MM.1S (cell line): Measurements from ENCODE around the gene HDGF.

Experiments used
- DNase-seq: peaks from one replicate; pipeline ENCODE4 v3.0.0-alpha.2; 2015
- H2AFZ ChIP-seq: fragments of 300-600 bp; sonication (generic); 2 replicates; pipeline ENCODE4 v1.6.0; 2016; ENCODE audit warnings: antibody characterized with exemption, low read length
- H3F3A ChIP-seq: fragments of 300-600 bp; sonication (generic); 2 replicates; pipeline ENCODE4 v1.6.1; 2016; ENCODE audit warnings: mild to moderate bottlenecking, antibody characterized with exemption, low read length, moderate library complexity, mixed read lengths; ENCODE audit not compliant: insufficient read depth
- H3K27ac ChIP-seq: fragments of 300-600 bp; sonication (generic); 2 replicates; pipeline ENCODE4 v1.5.1; 2016; ENCODE audit warnings: mild to moderate bottlenecking, low read length
- H3K27me3 ChIP-seq: fragments of 300-600 bp; sonication (generic); replicated peaks from 2 replicates; pipeline ENCODE4 v1.6.0; 2016; ENCODE audit warnings: low read length; ENCODE audit not compliant: insufficient read depth
- H3K36me3 ChIP-seq: fragments of 300-600 bp; sonication (generic); replicated peaks from 2 replicates; pipeline ENCODE4 v1.6.1; 2016; ENCODE audit warnings: mild to moderate bottlenecking, low read length, mixed read lengths; ENCODE audit not compliant: insufficient read depth
- H3K4me1 ChIP-seq: fragments of 300-600 bp; sonication (generic); 2 replicates; pipeline ENCODE4 v1.6.1; 2016; ENCODE audit warnings: low read length, mixed read lengths
- H3K4me2 ChIP-seq: fragments of 300-600 bp; sonication (generic); 2 replicates; pipeline ENCODE4 v1.6.0; 2016; ENCODE audit warnings: low read depth, low read length
- H3K4me3 ChIP-seq: fragments of 300-600 bp; sonication (generic); 2 replicates; pipeline ENCODE4 v1.5.1; 2016; ENCODE audit warnings: low read length, mixed read lengths
- H3K79me2 ChIP-seq: fragments of 300-600 bp; sonication (generic); 2 replicates; pipeline ENCODE4 v1.6.1; 2016; ENCODE audit warnings: mixed run types, low read length, mixed read lengths
- H3K9ac ChIP-seq: fragments of 300-600 bp; sonication (generic); 2 replicates; pipeline ENCODE4 v1.6.1; 2016; ENCODE audit warnings: low read length, mixed read lengths
- H3K9me2 ChIP-seq: fragments of 300-600 bp; sonication (generic); replicated peaks from 2 replicates; pipeline ENCODE4 v1.6.1; 2016; ENCODE audit warnings: mild to moderate bottlenecking, low read length, mixed read lengths; ENCODE audit not compliant: insufficient read depth
- H3K9me3 ChIP-seq: fragments of 300-600 bp; sonication (generic); replicated peaks from 2 replicates; pipeline ENCODE4 v1.6.1; 2016; ENCODE audit warnings: mild to moderate bottlenecking, low read length, mixed read lengths; ENCODE audit not compliant: insufficient read depth
- H4K20me1 ChIP-seq: fragments of 300-600 bp; sonication (generic); 2 replicates; pipeline ENCODE4 v1.6.1; 2016; ENCODE audit warnings: mild to moderate bottlenecking, low read length, moderate library complexity, mixed read lengths; ENCODE audit not compliant: insufficient read depth
- CTCF ChIP-seq: fragments of 300-600 bp; sonication (generic); IDR thresholded peaks from 2 replicates; pipeline ENCODE4 v1.5.1; 2016; ENCODE audit warnings: antibody characterized with exemption, low read length, mixed read lengths
- EZH2 ChIP-seq: fragments of 300-600 bp; sonication (generic); optimal IDR thresholded peaks from 2 replicates; pipeline ENCODE3; 2017; ENCODE audit warnings: low read depth, mild to moderate bottlenecking, antibody characterized with exemption, low read length, mixed read lengths
- EZH2phosphoT487 ChIP-seq: fragments of 300-600 bp; sonication (generic); IDR thresholded peaks from 2 replicates; pipeline ENCODE4 v1.6.1; 2018; ENCODE audit warnings: antibody characterized with exemption, low read length

HDGF gene

DNA sequence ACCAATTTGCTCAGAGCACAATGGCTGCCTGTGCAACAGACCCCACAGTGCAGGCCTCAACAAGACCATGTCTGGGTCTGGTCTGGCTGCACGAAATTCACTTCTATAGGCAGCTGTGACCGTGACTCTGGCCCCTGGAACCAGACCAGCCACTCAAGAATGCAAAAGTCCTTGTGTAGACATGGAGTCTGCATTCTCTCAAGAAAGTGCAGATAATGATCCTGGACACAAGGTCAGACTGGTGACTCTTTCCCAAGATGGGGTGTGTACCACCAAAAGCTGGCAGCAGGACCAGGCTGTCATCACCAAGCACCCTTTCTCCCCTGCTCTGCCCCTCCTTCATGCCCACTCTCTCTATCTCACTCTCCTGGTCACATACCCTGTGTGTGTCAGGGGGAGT lies 30.3 kb downstream of the HDGF start:
- peaks cover 17% of the 10 kb centered on the region for H3F3A ChIP-seq
- H3K4me2 ChIP-seq = no peak overlapping the region
- peaks cover 8% of the 10 kb centered on the region for H3K4me1 ChIP-seq
- no peaks in the 10 kb centered on the region for H3K27me3 ChIP-seq
- peaks cover 24% of the 10 kb centered on the region for H3K36me3 ChIP-seq
- no peak overlapping the region for H3K9ac ChIP-seq
- TF ChIP-seq CTCF (no peak), EZH2 (no peak), EZH2phosphoT487 (no peak)
- no peak for DNase-seq
- no peak overlapping the region for H3K27ac ChIP-seq
- H3K9me3 ChIP-seq = no peaks in the 10 kb centered on the region
- H3K9me2 ChIP-seq = no peaks in the 10 kb centered on the region
- peaks cover 49% of the 10 kb centered on the region for H3K79me2 ChIP-seq
- no peak overlapping the region for H2AFZ ChIP-seq
- H4K20me1 ChIP-seq = peaks cover 21% of the 10 kb centered on the region
- H3K4me3 ChIP-seq = no peak overlapping the region

DNA sequence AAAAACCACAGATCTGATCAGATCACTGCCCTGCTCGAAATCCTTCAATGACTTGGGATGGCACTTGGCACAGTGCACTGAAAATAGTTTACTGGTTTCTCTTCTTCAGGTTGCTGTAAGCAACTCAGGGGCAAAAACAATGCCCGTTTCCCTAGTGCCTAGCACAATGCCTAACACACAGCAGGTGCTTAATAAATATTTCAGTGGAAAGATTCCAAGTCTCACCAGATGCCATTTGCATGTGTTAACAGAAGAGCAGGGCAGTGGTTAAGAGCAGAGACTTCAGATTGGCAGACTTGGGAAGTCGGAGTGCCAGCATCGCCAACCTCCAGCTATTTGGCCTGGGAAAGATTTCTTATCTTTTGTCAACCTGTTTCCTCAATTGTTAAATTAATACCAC lies 34.1 kb downstream of the HDGF start:
- Histone ChIP-seq H3K79me2 (peaks cover 13% of the 10 kb centered on the region), H4K20me1 (no peaks in the 10 kb centered on the region), H3K27me3 (no peaks in the 10 kb centered on the region), H3K9me3 (no peaks in the 10 kb centered on the region), H3K4me3 (no peak overlapping the region), H2AFZ (no peak overlapping the region), H3K9ac (no peak overlapping the region), H3K36me3 (peaks cover 5% of the 10 kb centered on the region; the same call in 1 of the 2 replicates), H3K4me2 (no peak overlapping the region), H3F3A (0 out of 2 replicates have a peak, but pooled peaks cover 11% of the 10 kb centered on the region), H3K9me2 (no peaks in the 10 kb centered on the region), H3K27ac (no peak overlapping the region), H3K4me1 (no peaks in the 10 kb centered on the region)
- DNase-seq = no peak
- no peak for TF ChIP-seq EZH2
- TF ChIP-seq CTCF = no peak
- TF ChIP-seq EZH2phosphoT487 = no peak

GRCh38 chr1:156714830-156715229 lies 36.6 kb downstream of the HDGF start:
- Histone ChIP-seq H3K79me2 (no peaks in the 10 kb centered on the region), H3K4me1 (no peaks in the 10 kb centered on the region), H3K36me3 (no peaks in the 10 kb centered on the region), H2AFZ (no peak overlapping the region), H3K27me3 (no peaks in the 10 kb centered on the region), H3K9me3 (no peaks in the 10 kb centered on the region), H3F3A (0 out of 2 replicates have a peak, but pooled peaks cover 3% of the 10 kb centered on the region), H3K9me2 (no peaks in the 10 kb centered on the region), H4K20me1 (no peaks in the 10 kb centered on the region), H3K27ac (no peak overlapping the region), H3K9ac (no peak overlapping the region), H3K4me3 (no peak overlapping the region), H3K4me2 (no peak overlapping the region)
- no peak for TF ChIP-seq EZH2phosphoT487
- TF ChIP-seq CTCF = no peak
- TF ChIP-seq EZH2 = no peak
- no peak for DNase-seq
